GM12878 (cell line): ENCODE results near the gene NAXE. TPM values are rescaled to one million over a fixed set of nuclear protein-coding genes. Genes with fewer than 3 reads are reported as not detected.
"Not testable (repeated sequence)": the region's sequence is repeated elsewhere in the genome, so short reads cannot be mapped to it uniquely, and the experiment has no call there.

ENCODE experiments used
- ATAC-seq: fragments of 200-7000 bp; cut with Tn5 transposase; 3 replicates; pipeline ENCODE4 v1.9.1; 2020; ENCODE audit warnings: mild to moderate bottlenecking, moderate library complexity
- BruUV-seq: library from RNA; stranded (reverse); fragments of 400-500 nt; replicated peaks from 2 replicates; lab custom pipeline; 2021; lab: Mats Ljungman, UMichigan
- CTCF ChIA-PET: fragments of 300-600 bp; sonication (Branson Sonifier 250); formaldehyde crosslinking; extraction: SDS; loops from one replicate; lab custom pipeline; 2021; ENCODE audit warnings: inconsistent platforms; lab: Yijun Ruan, JAX
- POLR2A ChIA-PET: fragments of 350-600 bp; formaldehyde crosslinking; extraction: SDS; loops from one replicate; lab custom pipeline; 2021; ENCODE audit warnings: inconsistent platforms; lab: Charles Lee
- RAD21 ChIA-PET: fragments of 300-600 bp; sonication (Branson Sonifier 250); formaldehyde crosslinking; loops from one replicate; lab custom pipeline; 2023; ENCODE audit warnings: antibody characterized with exemption; ENCODE audit not compliant: unreplicated experiment; lab: Charles Lee
- SMC1A ChIA-PET: fragments of 300-600 bp; sonication (Branson Sonifier 250); formaldehyde crosslinking; loops from one replicate; lab custom pipeline; 2023; ENCODE audit not compliant: unreplicated experiment, uncharacterized antibody; lab: Charles Lee
- DNase-seq: peaks from one replicate; pipeline ENCODE4 v3.0.0-alpha.2; 2011; ENCODE audit warnings: low read depth, low spot score
- FAIRE-seq: peaks from 3 replicates; lab custom pipeline; 2011; peaks lifted over from hg19 to GRCh38; lab: Jason Lieb, UNC
- H2AFZ ChIP-seq: 2 replicates; pipeline ENCODE4 v1.6.0; 2011; ENCODE audit warnings: low read depth, low read length, control low read depth; ENCODE audit not compliant: control insufficient read depth
- H3K27ac ChIP-seq: 2 replicates; pipeline ENCODE4 v1.5.1; 2011; ENCODE audit warnings: control low read depth; ENCODE audit not compliant: control insufficient read depth, insufficient read depth
- H3K27me3 ChIP-seq, 2 experiments: replicated peaks in 1 of 2; 2 replicates each; pipeline versions ENCODE4 v1.6.0 to v1.6.1; 2011; ENCODE audit warnings: low read length in 1 of 2; ENCODE audit not compliant: control insufficient read depth in 2 of 2, insufficient read depth in 2 of 2
- H3K36me3 ChIP-seq, 2 experiments: 2 replicates each; pipeline ENCODE4 v1.5.1; 2011; ENCODE audit warnings: low read length in 1 of 2; ENCODE audit not compliant: control insufficient read depth in 2 of 2, insufficient read depth in 2 of 2
- H3K4me1 ChIP-seq: 2 replicates; pipeline ENCODE4 v1.6.1; 2011; ENCODE audit warnings: mild to moderate bottlenecking, low read length, moderate library complexity, mixed read lengths; ENCODE audit not compliant: control insufficient read depth, insufficient read depth
- H3K4me2 ChIP-seq: 2 replicates; pipeline ENCODE4 v1.6.0; 2011; ENCODE audit warnings: control low read depth; ENCODE audit not compliant: control insufficient read depth, insufficient read depth
- H3K4me3 ChIP-seq: fragments of 200-600 bp; sonication (generic); 2 replicates; pipeline ENCODE4 v1.5.1; 2016
- H3K79me2 ChIP-seq: 2 replicates; pipeline ENCODE4 v1.6.0; 2011; ENCODE audit warnings: low read length; ENCODE audit not compliant: control insufficient read depth, insufficient read depth
- H3K9ac ChIP-seq: 2 replicates; pipeline ENCODE4 v1.8.0; 2011; ENCODE audit warnings: low read length, control low read depth, mixed read lengths; ENCODE audit not compliant: control insufficient read depth, insufficient read depth
- H3K9me3 ChIP-seq: replicated peaks from 3 replicates; pipeline ENCODE4 v1.5.1; 2011; ENCODE audit warnings: mild to moderate bottlenecking, low read length; ENCODE audit not compliant: control insufficient read depth, insufficient read depth
- H4K20me1 ChIP-seq: 2 replicates; pipeline ENCODE4 v1.6.0; 2011; ENCODE audit not compliant: control insufficient read depth, insufficient read depth
- ASH2L ChIP-seq: fragments of 300-600, 200-600 bp; sonication (generic); IDR thresholded peaks from 2 replicates; pipeline ENCODE4 v1.6.1; 2017; ENCODE audit warnings: low read depth, mild to moderate bottlenecking, borderline replicate concordance
- BCL11A ChIP-seq: IDR thresholded peaks from 2 replicates; pipeline ENCODE4 v1.6.1; 2011; ENCODE audit warnings: low read depth, low read length
- STAT1 ChIP-seq: fragments of 450-650 bp; conservative IDR thresholded peaks from 2 replicates; pipeline ENCODE4 v1.6.1; 2014; ENCODE audit warnings: antibody characterized with exemption, mild to moderate bottlenecking
- YY1 ChIP-seq: IDR thresholded peaks from 2 replicates; pipeline ENCODE4 v1.6.1; 2011; ENCODE audit warnings: low read depth, mild to moderate bottlenecking, low read length
- WGBS: methylation state at CpG from one replicate; pipeline ENCODE4 v1.1.6; 2016; ENCODE audit warnings: low lambda C conversion rate; ENCODE audit not compliant: insufficient replicate concordance, insufficient coverage; ENCODE audit errors: missing lambda C conversion rate; 5-methylcytosine and 5-hydroxymethylcytosine counted together
- in situ Hi-C: fragments of 300-500 bp; cut with MboI; formaldehyde crosslinking; loops from 9 replicates; pipeline ENCODE4 v1.14.3; 2018; ENCODE audit warnings: mixed read lengths
- intact Hi-C: fragments of 100-400 bp; cut with micrococcal nuclease; formaldehyde crosslinking; loops from one replicate; pipeline ENCODE4 v1.14.2; 2022; ENCODE audit not compliant: unreplicated experiment
- polyA plus RNA-seq, 11 experiments: library from polyadenylated mRNA; depleted of rRNA in 4 of 11; unstranded in 6 of 11; stranded (reverse) in 5 of 11; fragments of >200 nt; fragmentation: Nextera tagmentation in 4 of 11; fragmentation: Illumina TruSeq in 1 of 11; extraction: Ambion mirVana in 4 of 11; extraction: Trizol in 1 of 11; gene quantifications; 1 replicate in 1 of 11; 2 replicates in 10 of 11; pipeline versions ENCODE4 v1.2.1 to v1.2.3, GENCODE V29; 2011 to 2016; ENCODE audit warnings: inconsistent platforms in 2 of 11, missing spikeins in 2 of 11, low read depth in 1 of 11
- total RNA-seq, 4 experiments: library from RNA; depleted of rRNA in 3 of 4; stranded (reverse); fragments of >200 nt in 3 of 4; fragmentation: Illumina TruSeq in 1 of 4; extraction: Trizol in 1 of 4; gene quantifications; 2 replicates each; pipeline versions ENCODE4 v1.2.1 to v1.2.3, GENCODE V29; 2013 to 2021
- TF ChIP-seq, protein P1 (sequence below): fragments of 450-650 bp; conservative IDR thresholded peaks from 2 replicates; pipeline ENCODE4 v1.6.1; 2017; ENCODE audit warnings: mild to moderate bottlenecking, moderate library complexity

The NAXE gene
- total and polyA plus RNA-seq, 10 of the 15 experiments (the other 5 are each of a cell fraction or from before 2014, with no cell fraction given) = 17.8 to 93.3 (median 68.8) TPM

GRCh38 chr1:156586892-156587477, 4.6 kb upstream of the NAXE start:
- Histone ChIP-seq H3K27ac (no peak overlapping the region), H2AFZ (no peak overlapping the region), H4K20me1 (no peaks in the 10 kb centered on the region), H3K36me3 (no peaks in the 10 kb centered on the region), H3K79me2 (peaks cover 3% of the 10 kb centered on the region), H3K4me3 (no peak overlapping the region), H3K9ac (no peak overlapping the region), H3K27me3 (no peaks in the 10 kb centered on the region; a peak in 1 of 4 replicates), H3K9me3 (no peaks in the 10 kb centered on the region), H3K4me1 (peaks cover 17% of the 10 kb centered on the region), H3K4me2 (no peak overlapping the region)
- SMC1A ChIA-PET = interaction anchor here (0.7 to 3.5 kb wide), 2 partner anchors 21 to 134 kb away, joined by 3 to 22 read pairs; no protein-coding TSS in a partner anchor
- ATAC-seq = no peak
- TF ChIP-seq BCL11A (no peak), STAT1 (no peak), YY1 (no peak), ASH2L (no peak)
- TF ChIP-seq, protein P1, sequence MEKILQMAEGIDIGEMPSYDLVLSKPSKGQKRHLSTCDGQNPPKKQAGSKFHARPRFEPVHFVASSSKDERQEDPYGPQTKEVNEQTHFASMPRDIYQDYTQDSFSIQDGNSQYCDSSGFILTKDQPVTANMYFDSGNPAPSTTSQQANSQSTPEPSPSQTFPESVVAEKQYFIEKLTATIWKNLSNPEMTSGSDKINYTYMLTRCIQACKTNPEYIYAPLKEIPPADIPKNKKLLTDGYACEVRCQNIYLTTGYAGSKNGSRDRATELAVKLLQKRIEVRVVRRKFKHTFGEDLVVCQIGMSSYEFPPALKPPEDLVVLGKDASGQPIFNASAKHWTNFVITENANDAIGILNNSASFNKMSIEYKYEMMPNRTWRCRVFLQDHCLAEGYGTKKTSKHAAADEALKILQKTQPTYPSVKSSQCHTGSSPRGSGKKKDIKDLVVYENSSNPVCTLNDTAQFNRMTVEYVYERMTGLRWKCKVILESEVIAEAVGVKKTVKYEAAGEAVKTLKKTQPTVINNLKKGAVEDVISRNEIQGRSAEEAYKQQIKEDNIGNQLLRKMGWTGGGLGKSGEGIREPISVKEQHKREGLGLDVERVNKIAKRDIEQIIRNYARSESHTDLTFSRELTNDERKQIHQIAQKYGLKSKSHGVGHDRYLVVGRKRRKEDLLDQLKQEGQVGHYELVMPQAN = no peak
- no peak for DNase-seq
- CTCF ChIA-PET = interaction anchor here (0.8 to 4.6 kb wide), 9 partner anchors 13 to 139 kb away, joined by 3 to 40 read pairs (median 3); partner anchors contain the start of gene GPATCH4
- in situ Hi-C loops = no loop called here
- intact Hi-C loops = no loop called here
- POLR2A ChIA-PET = interaction anchor here (0.6 kb wide), 1 partner anchor 62 kb away, joined by 4 read pairs; no protein-coding TSS in a partner anchor
- RAD21 ChIA-PET = interaction anchor here (0.8 to 2.4 kb wide), 3 partner anchors 21 to 90 kb away, joined by 3 to 12 read pairs (median 4); no protein-coding TSS in a partner anchor
- BruUV-seq = no TSS peak
- WGBS = 61% methylated on average over 3 of the region's 3 CpGs
- FAIRE-seq = no peak

GRCh38 chr1:156587927-156588326, 3.6 kb upstream of the NAXE start:
- 69% methylated on average over 8 of the region's 8 CpGs for WGBS
- H3K4me3 ChIP-seq, H3K27me3 ChIP-seq, BruUV-seq, H2AFZ ChIP-seq, intact Hi-C loops, POLR2A ChIA-PET, H3K27ac ChIP-seq, H3K9me3 ChIP-seq, H3K4me2 ChIP-seq, RAD21 ChIA-PET, H4K20me1 ChIP-seq, H3K36me3 ChIP-seq, H3K4me1 ChIP-seq, H3K79me2 ChIP-seq, H3K9ac ChIP-seq, in situ Hi-C loops, ATAC-seq, FAIRE-seq, DNase-seq: not testable (repeated sequence)
- CTCF ChIA-PET = interaction anchor here (1.5 to 4.6 kb wide), 2 partner anchors 20 to 107 kb away, joined by 5 to 40 read pairs; no protein-coding TSS in a partner anchor
- SMC1A ChIA-PET = interaction anchor here (0.7 to 1.4 kb wide), 2 partner anchors 80 to 135 kb away, joined by 3 read pairs; no protein-coding TSS in a partner anchor
